ENCODE results near the gene PSAPL1.

GRCh38 chr4:7469023-7469422 lies 34.3 kb upstream of the PSAPL1 start:
- TF ChIP-seq, protein P1, sequence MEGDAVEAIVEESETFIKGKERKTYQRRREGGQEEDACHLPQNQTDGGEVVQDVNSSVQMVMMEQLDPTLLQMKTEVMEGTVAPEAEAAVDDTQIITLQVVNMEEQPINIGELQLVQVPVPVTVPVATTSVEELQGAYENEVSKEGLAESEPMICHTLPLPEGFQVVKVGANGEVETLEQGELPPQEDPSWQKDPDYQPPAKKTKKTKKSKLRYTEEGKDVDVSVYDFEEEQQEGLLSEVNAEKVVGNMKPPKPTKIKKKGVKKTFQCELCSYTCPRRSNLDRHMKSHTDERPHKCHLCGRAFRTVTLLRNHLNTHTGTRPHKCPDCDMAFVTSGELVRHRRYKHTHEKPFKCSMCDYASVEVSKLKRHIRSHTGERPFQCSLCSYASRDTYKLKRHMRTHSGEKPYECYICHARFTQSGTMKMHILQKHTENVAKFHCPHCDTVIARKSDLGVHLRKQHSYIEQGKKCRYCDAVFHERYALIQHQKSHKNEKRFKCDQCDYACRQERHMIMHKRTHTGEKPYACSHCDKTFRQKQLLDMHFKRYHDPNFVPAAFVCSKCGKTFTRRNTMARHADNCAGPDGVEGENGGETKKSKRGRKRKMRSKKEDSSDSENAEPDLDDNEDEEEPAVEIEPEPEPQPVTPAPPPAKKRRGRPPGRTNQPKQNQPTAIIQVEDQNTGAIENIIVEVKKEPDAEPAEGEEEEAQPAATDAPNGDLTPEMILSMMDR (IDR thresholded peaks at IDR 0.05), result no peak
- TF ChIP-seq GABPA (IDR thresholded peaks at IDR 0.05; ENCODE audit: low read depth) (no peak), USF1 (IDR thresholded peaks at IDR 0.05; ENCODE audit: borderline replicate concordance, low read depth) (no peak), POLR2AphosphoS5 (IDR thresholded peaks at IDR 0.05; ENCODE audit: low read depth, low read length) (no peak), FOXJ3 (CRISPR knock-in tag; IDR thresholded peaks at IDR 0.05) (no peak), FOSL2 (IDR thresholded peaks at IDR 0.05; ENCODE audit: borderline replicate concordance, low read depth) (no peak), JUND (IDR thresholded peaks at IDR 0.05) (no peak), RCOR1 (IDR thresholded peaks at IDR 0.05; ENCODE audit: low read length) (no peak), PBX3 (IDR thresholded peaks at IDR 0.05) (no peak), NRF1 (IDR thresholded peaks at IDR 0.05; ENCODE audit: low read depth, low read length) (no peak), RAD21 (IDR thresholded peaks at IDR 0.05; ENCODE audit: low read length) (no peak), EZH2phosphoT487 (IDR thresholded peaks at IDR 0.05; ENCODE audit: borderline replicate concordance, low read depth) (no peak), SIN3A (IDR thresholded peaks at IDR 0.05; ENCODE audit: borderline replicate concordance, low read depth, low read length) (no peak), MEF2A (IDR thresholded peaks at IDR 0.05; ENCODE audit: borderline replicate concordance, low read depth) (no peak)
